Measurements from ENCODE around the gene ESPNL.

ESPNL gene

GRCh38 chr2:238158509-238159070 lies 58.5 kb downstream of the ESPNL start, which contains the start of gene ERFE:
TSS of gene ERFE (plus strand) at chr2:238158970. CDS start at chr2:238159008, 38 bp downstream.
- peak; percentile 81 for DNase-seq (ENCODE audit: low spot score)

- DNase-seq (ENCODE audit: low spot score) = no peak
Measured at GRCh38 chr2:238159071-238159539, 59.0 kb downstream of the ESPNL start.

- peak; percentile 58 for DNase-seq (ENCODE audit: low spot score)
Measured at GRCh38 chr2:238159661-238160205, 59.6 kb downstream of the ESPNL start.

GRCh38 chr2:238160206-238161129 lies 60.3 kb downstream of the ESPNL start:
- DNase-seq (ENCODE audit: low spot score) = no peak

GRCh38 chr2:238161291-238162051 lies 61.3 kb downstream of the ESPNL start:
- no peak for DNase-seq (ENCODE audit: low spot score)

- DNase-seq (ENCODE audit: low spot score) = no peak
Measured at GRCh38 chr2:238162251-238162845, 62.2 kb downstream of the ESPNL start.

GRCh38 chr2:238162846-238163441 lies 62.8 kb downstream of the ESPNL start:
- peak; percentile 47 for DNase-seq (ENCODE audit: low spot score)

GRCh38 chr2:238163481-238164198 lies 63.5 kb downstream of the ESPNL start:
- peak; percentile 49 for DNase-seq (ENCODE audit: low spot score)

GRCh38 chr2:238164906-238165287 lies 64.8 kb downstream of the ESPNL start:
- DNase-seq (ENCODE audit: low spot score) = no peak

- peak; percentile 43 for DNase-seq (ENCODE audit: low spot score)
Measured at GRCh38 chr2:238165288-238165921, 65.3 kb downstream of the ESPNL start.

- DNase-seq (ENCODE audit: low spot score) = no peak
Measured at GRCh38 chr2:238166391-238167343, 66.5 kb downstream of the ESPNL start.

- no peak for DNase-seq (ENCODE audit: low spot score)
Measured at GRCh38 chr2:238167344-238167715, 67.2 kb downstream of the ESPNL start.

GRCh38 chr2:238167761-238168160 lies 67.6 kb downstream of the ESPNL start:
- no peak for DNase-seq (ENCODE audit: low spot score)

GRCh38 chr2:238168196-238169047 lies 68.3 kb downstream of the ESPNL start:
- no peak for DNase-seq (ENCODE audit: low spot score)

GRCh38 chr2:238169048-238169707 lies 69.0 kb downstream of the ESPNL start:
- no peak for DNase-seq (ENCODE audit: low spot score)

GRCh38 chr2:238169708-238170251 lies 69.6 kb downstream of the ESPNL start:
- no peak for DNase-seq (ENCODE audit: low spot score)

- DNase-seq (ENCODE audit: low spot score) = no peak
Measured at GRCh38 chr2:238170386-238171071, 70.4 kb downstream of the ESPNL start.
